GM23248 (cell line): ENCODE measurements around the gene NFKB1. TPM values are rescaled to one million over a fixed set of nuclear protein-coding genes. Genes with fewer than 3 reads are reported as not detected.
"Not testable (repeated sequence)": the region's sequence is repeated elsewhere in the genome, so short reads cannot be mapped to it uniquely, and the experiment has no call there.

Source experiments
- DNase-seq: peaks from one replicate; pipeline ENCODE4 v3.0.0-alpha.2; 2015
- H2AFZ ChIP-seq: fragments of 200-600 bp; sonication (generic); 2 replicates; pipeline ENCODE4 v1.6.1; 2016; ENCODE audit warnings: antibody characterized with exemption
- H3F3A ChIP-seq: fragments of 200-600 bp; sonication (generic); 2 replicates; pipeline ENCODE4 v1.6.1; 2016; ENCODE audit warnings: mild to moderate bottlenecking, antibody characterized with exemption, mixed run types; ENCODE audit not compliant: insufficient read depth
- H3K27ac ChIP-seq: fragments of 200-600 bp; sonication (generic); 2 replicates; pipeline ENCODE4 v1.5.1; 2016; ENCODE audit warnings: mild to moderate bottlenecking
- H3K27me3 ChIP-seq: fragments of 200-600 bp; sonication (generic); replicated peaks from 2 replicates; pipeline ENCODE4 v1.6.1; 2016; ENCODE audit warnings: mild to moderate bottlenecking; ENCODE audit not compliant: insufficient read depth
- H3K36me3 ChIP-seq: fragments of 200-600 bp; sonication (generic); 2 replicates; pipeline ENCODE4 v1.6.1; 2016; ENCODE audit warnings: low read depth, mild to moderate bottlenecking
- H3K4me1 ChIP-seq: fragments of 200-600 bp; sonication (generic); 2 replicates; pipeline ENCODE4 v1.6.1; 2016; ENCODE audit warnings: mild to moderate bottlenecking; ENCODE audit not compliant: insufficient read depth
- H3K4me2 ChIP-seq: fragments of 200-600 bp; sonication (generic); one replicate; pipeline ENCODE4 v1.6.1; 2016; ENCODE audit warnings: mild to moderate bottlenecking; ENCODE audit not compliant: unreplicated experiment
- H3K4me3 ChIP-seq: fragments of 200-600 bp; sonication (generic); 2 replicates; pipeline ENCODE4 v1.5.1; 2016; ENCODE audit warnings: mild to moderate bottlenecking
- H3K79me2 ChIP-seq: fragments of 200-600 bp; sonication (generic); 2 replicates; pipeline ENCODE4 v1.6.1; 2016; ENCODE audit warnings: mild to moderate bottlenecking; ENCODE audit not compliant: insufficient read depth
- H3K9ac ChIP-seq: fragments of 200-600 bp; sonication (generic); 2 replicates; pipeline ENCODE4 v1.6.1; 2016; ENCODE audit warnings: mild to moderate bottlenecking
- H3K9me2 ChIP-seq: fragments of 200-600 bp; sonication (generic); 2 replicates; pipeline ENCODE4 v1.6.1; 2016; ENCODE audit warnings: mixed run types, mild to moderate bottlenecking, moderate library complexity; ENCODE audit not compliant: insufficient read depth
- H3K9me3 ChIP-seq: fragments of 200-600 bp; sonication (generic); one replicate; pipeline ENCODE4 v1.6.1; 2017; ENCODE audit warnings: low read depth
- H4K20me1 ChIP-seq: fragments of 200-600 bp; sonication (generic); 2 replicates; pipeline ENCODE4 v1.6.0; 2016; ENCODE audit not compliant: insufficient read depth
- EZH2 ChIP-seq: fragments of 200-600 bp; sonication (generic); IDR thresholded peaks from 2 replicates; pipeline ENCODE4 v1.6.1; 2018; ENCODE audit warnings: antibody characterized with exemption, mild to moderate bottlenecking; ENCODE audit not compliant: insufficient read depth, poor library complexity, severe bottlenecking
- EZH2phosphoT487 ChIP-seq: fragments of 200-600 bp; sonication (generic); IDR thresholded peaks from 2 replicates; pipeline ENCODE4 v1.6.1; 2018; ENCODE audit warnings: antibody characterized with exemption, moderate library complexity, mild to moderate bottlenecking, low read depth; ENCODE audit not compliant: insufficient read depth
- WGBS, 2 experiments: methylation state at CpG; one replicate each; pipeline ENCODE4 v1.1.6; 2015 to 2017; ENCODE audit warnings: low lambda C conversion rate in 2 of 2, low coverage in 1 of 2; ENCODE audit errors: missing lambda C conversion rate in 2 of 2; 5-methylcytosine and 5-hydroxymethylcytosine counted together
- in situ Hi-C: fragments of 300-500 bp; cut with MboI; formaldehyde crosslinking; loops from 2 replicates; pipeline ENCODE4 v1.15.0; 2020
- polyA plus RNA-seq: library from polyadenylated mRNA; unstranded; fragments of >200 nt; fragmentation: Nextera tagmentation; extraction: Ambion mirVana; gene quantifications from 2 replicates; pipeline ENCODE4 v1.2.1, GENCODE V29; 2016
- total RNA-seq: library from RNA; depleted of rRNA; stranded (reverse); fragments of >200 nt; shearing (Covaris generic); gene quantifications from 2 replicates; pipeline ENCODE4 v1.2.3, GENCODE V29; 2014

The NFKB1 gene
- total and polyA plus RNA-seq, 2 experiments from 2014 or later = 5.8 to 30.2 TPM

- peak overlapping the region; percentile 82 for H2AFZ ChIP-seq
- TF ChIP-seq EZH2 (no peak), EZH2phosphoT487 (no peak)
- H3K27me3 ChIP-seq = no peaks in the 10 kb centered on the region
- H3F3A ChIP-seq = peaks cover 14% of the 10 kb centered on the region
- no peaks in the 10 kb centered on the region for H3K9me3 ChIP-seq
- no peak overlapping the region for H3K9ac ChIP-seq
- H3K36me3 ChIP-seq = no peaks in the 10 kb centered on the region
- 53 to 57% methylated on average over 7 of the region's 7 CpGs for WGBS, 2 experiments
- in situ Hi-C loops = no loop called here
- H4K20me1 ChIP-seq = no peaks in the 10 kb centered on the region
- peak overlapping the region; percentile 18 for H3K4me2 ChIP-seq
- H3K27ac ChIP-seq = 0 out of 2 replicates have a peak overlapping the region, but pooled peaks have one; percentile 39
- DNase-seq = no peak
- peaks cover 8% of the 10 kb centered on the region for H3K4me1 ChIP-seq
- no peaks in the 10 kb centered on the region for H3K79me2 ChIP-seq
- H3K4me3 ChIP-seq = no peak overlapping the region
- no peaks in the 10 kb centered on the region for H3K9me2 ChIP-seq
These were observed 23.0 kb upstream of the NFKB1 start for GRCh38 chr4:102478186-102478585.

- H3K79me2 ChIP-seq, H3K4me2 ChIP-seq, H2AFZ ChIP-seq, H3K4me1 ChIP-seq, H3K27me3 ChIP-seq, H3K9me2 ChIP-seq, H3K9me3 ChIP-seq, H4K20me1 ChIP-seq, DNase-seq, H3K27ac ChIP-seq, H3K36me3 ChIP-seq, H3K9ac ChIP-seq, in situ Hi-C loops, H3K4me3 ChIP-seq: not testable (repeated sequence)
- 68 to 78% methylated on average over 2 of the region's 2 CpGs for WGBS, 2 experiments
- peaks cover 14% of the 10 kb centered on the region for H3F3A ChIP-seq
These were observed 21.3 kb upstream of the NFKB1 start for GRCh38 chr4:102479832-102480231.

GRCh38 chr4:102483120-102483519 is 18.0 kb upstream of the NFKB1 start:
- H3K9me3 ChIP-seq = no peaks in the 10 kb centered on the region
- no peak overlapping the region for H2AFZ ChIP-seq
- H3K27ac ChIP-seq = no peak overlapping the region
- no peaks in the 10 kb centered on the region for H3K4me1 ChIP-seq
- H3K36me3 ChIP-seq = no peaks in the 10 kb centered on the region
- H3K27me3 ChIP-seq = no peaks in the 10 kb centered on the region
- H3K4me3 ChIP-seq = no peak overlapping the region
- no peak for DNase-seq
- WGBS, 2 experiments = 76 to 92% methylated on average over 17 of the region's 17 CpGs
- H3K4me2 ChIP-seq = no peak overlapping the region
- H3K9ac ChIP-seq = no peak overlapping the region
- H4K20me1 ChIP-seq = no peaks in the 10 kb centered on the region
- H3K9me2 ChIP-seq = no peaks in the 10 kb centered on the region
- H3F3A ChIP-seq = no peaks in the 10 kb centered on the region
- in situ Hi-C loops = no loop called here
- no peak for TF ChIP-seq EZH2
- TF ChIP-seq EZH2phosphoT487 = no peak
- no peaks in the 10 kb centered on the region for H3K79me2 ChIP-seq

- H3K4me3 ChIP-seq, H3F3A ChIP-seq, in situ Hi-C loops, H3K4me1 ChIP-seq, H3K27ac ChIP-seq, H3K9me2 ChIP-seq, H2AFZ ChIP-seq, H4K20me1 ChIP-seq, DNase-seq, H3K27me3 ChIP-seq, H3K79me2 ChIP-seq, H3K9ac ChIP-seq, H3K36me3 ChIP-seq, H3K9me3 ChIP-seq, H3K4me2 ChIP-seq: not testable (repeated sequence)
- WGBS, 2 experiments = 69 to 72% methylated on average over 16 to 19 of the region's 19 CpGs
These were observed 17.0 kb upstream of the NFKB1 start for GRCh38 chr4:102483990-102484692.
